HEK293T (cell line): ENCODE measurements around the gene RPL18.
A peak's percentile ranks its signal among the peaks of the same experiment; 100 is the strongest.

Source experiments
- CTCF ChIA-PET: fragments of 350-600 bp; formaldehyde crosslinking; extraction: SDS; loops from one replicate; lab custom pipeline; 2021; ENCODE audit warnings: antibody characterized with exemption, inconsistent platforms; lab: Yijun Ruan, JAX
- POLR2A ChIA-PET: fragments of 350-600 bp; formaldehyde crosslinking; extraction: SDS; loops from one replicate; lab custom pipeline; 2020; ENCODE audit warnings: antibody characterized with exemption, inconsistent platforms; lab: Yijun Ruan, JAX
- DNase-seq: peaks from one replicate; pipeline ENCODE4 v3.0.0; 2012; ENCODE audit warnings: mixed read lengths; ENCODE audit errors: extremely low spot score
- ARNT ChIP-seq: fragments of 450-650 bp; IDR thresholded peaks from 2 replicates; pipeline ENCODE4 v1.6.1; 2017; ENCODE audit warnings: mild to moderate bottlenecking
- BHLHE40 ChIP-seq: fragments of 450-650 bp; IDR thresholded peaks from 2 replicates; pipeline ENCODE4 v1.6.1; 2016; ENCODE audit warnings: mild to moderate bottlenecking, moderate library complexity, borderline replicate concordance
- CTBP1 ChIP-seq: fragments of 450-650 bp; IDR thresholded peaks from 2 replicates; pipeline ENCODE4 v1.6.1; 2016; ENCODE audit warnings: borderline replicate concordance
- ELF4 ChIP-seq: fragments of 450-650 bp; IDR thresholded peaks from 2 replicates; pipeline ENCODE4 v1.6.1; 2017; ENCODE audit warnings: antibody characterized with exemption
- FOXA1 ChIP-seq: fragments of 450-650 bp; IDR thresholded peaks from 2 replicates; pipeline ENCODE4 v1.6.1; 2016; ENCODE audit warnings: mild to moderate bottlenecking
- FOXK2 ChIP-seq: fragments of 450-650 bp; IDR thresholded peaks from 2 replicates; pipeline ENCODE4 v1.6.1; 2016; ENCODE audit warnings: mild to moderate bottlenecking
- FOXM1 ChIP-seq: fragments of 450-650 bp; IDR thresholded peaks from 2 replicates; pipeline ENCODE4 v1.6.1; 2017; ENCODE audit warnings: mild to moderate bottlenecking, borderline replicate concordance
- HDGF ChIP-seq: fragments of 450-650 bp; IDR thresholded peaks from 2 replicates; pipeline ENCODE4 v1.6.1; 2017; ENCODE audit warnings: antibody characterized with exemption, borderline replicate concordance
- L3MBTL2 ChIP-seq: fragments of 450-650 bp; conservative IDR thresholded peaks from 2 replicates; pipeline ENCODE4 v1.6.1; 2016; ENCODE audit warnings: mild to moderate bottlenecking
- LEF1 ChIP-seq: fragments of 450-650 bp; IDR thresholded peaks from 2 replicates; pipeline ENCODE4 v1.6.1; 2017; ENCODE audit warnings: mild to moderate bottlenecking, borderline replicate concordance
- NFRKB ChIP-seq: fragments of 450-650 bp; IDR thresholded peaks from 2 replicates; pipeline ENCODE4 v1.6.1; 2016; ENCODE audit warnings: mild to moderate bottlenecking, moderate library complexity
- SP1 ChIP-seq: fragments of 450-650 bp; IDR thresholded peaks from 2 replicates; pipeline ENCODE4 v1.6.1; 2017
- SUZ12 ChIP-seq: fragments of 450-650 bp; IDR thresholded peaks from 2 replicates; pipeline ENCODE4 v1.6.1; 2016; ENCODE audit warnings: mild to moderate bottlenecking
- TARDBP ChIP-seq: fragments of 450-650 bp; IDR thresholded peaks from 2 replicates; pipeline ENCODE4 v1.6.1; 2016
- ZNF384 ChIP-seq: fragments of 450-650 bp; IDR thresholded peaks from 2 replicates; pipeline ENCODE4 v1.6.1; 2016
- TF ChIP-seq, protein P1 (sequence below): fragments of 450-650 bp; IDR thresholded peaks from 2 replicates; pipeline ENCODE4 v1.6.1; 2016

RPL18 gene

DNA sequence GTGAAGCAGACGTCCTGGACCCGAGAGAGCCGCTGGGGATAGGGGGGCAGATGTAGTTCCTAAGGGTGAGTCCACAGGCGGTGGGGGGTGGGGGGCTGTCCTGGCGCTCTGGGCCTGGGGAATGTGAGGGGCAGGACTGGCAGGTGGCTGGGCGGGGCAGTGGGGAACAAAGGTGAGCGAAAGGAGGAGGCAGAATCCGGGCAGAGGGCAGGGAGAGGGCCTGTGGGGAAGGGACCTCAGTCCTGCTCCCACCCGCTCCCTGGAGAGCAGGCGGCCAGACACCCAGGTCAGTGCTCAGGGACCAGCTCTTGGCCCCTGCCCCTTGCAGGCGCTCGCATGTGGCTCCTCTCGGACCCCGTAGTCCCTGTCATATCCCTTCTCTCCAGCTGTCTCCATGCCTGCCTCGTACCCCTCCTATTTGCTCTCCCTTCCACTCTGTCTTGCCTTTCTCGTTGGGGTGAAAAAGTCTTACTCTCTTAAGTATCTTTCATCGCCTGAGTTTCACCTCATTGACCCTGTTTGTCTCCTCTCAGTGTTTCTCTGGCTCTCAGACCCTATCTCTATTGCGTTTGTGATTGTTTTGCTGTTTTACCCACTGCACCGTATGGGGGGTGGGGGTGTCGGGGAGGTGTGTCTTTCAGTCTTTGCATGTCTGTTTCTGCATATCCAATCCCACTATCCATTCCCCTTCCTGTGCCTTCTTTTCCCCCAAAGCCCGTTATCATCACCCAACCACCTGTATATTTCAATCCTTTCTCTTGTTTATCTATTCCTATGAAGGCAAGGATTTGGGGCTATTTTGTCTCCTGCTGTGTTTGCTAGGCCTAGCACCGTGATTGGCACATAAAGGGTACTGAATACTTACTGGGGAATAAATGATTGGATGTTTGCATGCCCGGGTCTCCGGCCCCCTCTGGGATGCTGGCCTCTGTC, 6.1 kb upstream of the RPL18 start:
- no peak for TF ChIP-seq ARNT
- TF ChIP-seq CTBP1 = no peak
- TF ChIP-seq LEF1 = no peak
- no peak for TF ChIP-seq HDGF
- no peak for TF ChIP-seq ELF4
- TF ChIP-seq ZNF384 = no peak
- no peak for TF ChIP-seq BHLHE40
- ChIA-PET CTCF (no interaction called here), POLR2A (interaction anchor here (3.1 kb wide), 1 partner anchor 9 kb away, joined by 21 read pairs; no protein-coding TSS in a partner anchor)
- no peak for DNase-seq

DNA sequence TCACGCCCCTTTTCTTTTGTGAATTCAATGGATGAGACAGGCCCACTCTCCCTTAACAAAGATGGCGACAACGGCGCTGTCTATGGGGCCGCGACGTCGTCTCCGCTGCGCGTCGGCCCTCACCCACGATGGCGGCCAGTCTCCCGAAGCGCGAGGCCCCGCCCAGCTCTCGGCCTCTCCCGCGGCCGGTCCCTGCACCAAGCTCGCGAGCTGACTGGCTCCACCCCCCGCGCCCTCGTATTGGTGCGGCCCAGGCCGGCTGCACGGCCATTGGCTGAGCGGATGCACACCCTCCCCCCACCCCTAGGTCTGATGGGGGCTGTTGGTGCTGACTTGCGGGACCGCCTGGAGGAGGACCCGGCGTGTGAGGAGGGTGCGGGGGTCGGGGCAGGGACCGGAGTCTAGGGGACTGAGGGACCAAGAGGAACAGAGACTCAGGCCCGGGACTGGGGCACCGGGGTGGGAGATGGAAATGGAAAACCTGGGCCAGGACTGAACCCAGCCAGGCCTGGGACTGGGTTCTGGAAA, 5.2 kb upstream of the RPL18 start:
- ChIA-PET POLR2A (interaction anchor here (1.2 to 3.1 kb wide), 6 partner anchors 8 to 110 kb away, joined by 3 to 21 read pairs (median 5); partner anchors contain the start of gene CA11), CTCF (no interaction called here)
- TF ChIP-seq FOXM1 = peak; percentile 55; the same call in 1 of the 2 replicates
- no peak for TF ChIP-seq TARDBP
- TF ChIP-seq BHLHE40 = no peak
- TF ChIP-seq LEF1 = no peak
- DNase-seq = peak; percentile 90

DNA sequence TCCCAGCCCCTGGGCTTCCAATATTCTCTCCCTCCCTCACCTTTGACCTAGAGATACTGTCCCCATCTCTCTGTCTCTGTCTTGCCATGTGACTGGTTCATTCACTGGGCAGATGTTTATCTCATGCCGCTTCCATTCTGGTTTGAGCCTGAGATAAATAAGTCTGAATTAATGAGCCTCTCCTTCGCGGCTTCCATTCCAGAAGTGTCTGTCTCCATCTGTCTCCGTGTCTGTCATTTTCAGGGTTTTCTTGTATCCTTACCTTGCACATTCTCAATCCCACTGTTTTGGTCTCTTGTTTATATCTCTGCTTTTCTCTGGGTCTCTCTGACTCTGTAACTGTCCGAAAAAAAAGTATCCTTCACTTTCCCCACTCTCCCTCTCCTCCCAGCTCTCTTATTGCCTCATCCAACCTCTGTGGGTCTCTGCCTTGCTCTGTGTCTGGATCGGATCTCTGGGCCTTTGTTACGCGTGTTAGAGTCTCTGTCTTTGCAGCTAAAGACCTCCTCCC, 4.6 kb upstream of the RPL18 start:
- TF ChIP-seq LEF1 (no peak), NFRKB (no peak), L3MBTL2 (no peak), FOXK2 (no peak), BHLHE40 (no peak), FOXM1 (no peak), ELF4 (no peak), FOXA1 (no peak), ZNF384 (no peak), HDGF (no peak)
- TF ChIP-seq, protein P1, sequence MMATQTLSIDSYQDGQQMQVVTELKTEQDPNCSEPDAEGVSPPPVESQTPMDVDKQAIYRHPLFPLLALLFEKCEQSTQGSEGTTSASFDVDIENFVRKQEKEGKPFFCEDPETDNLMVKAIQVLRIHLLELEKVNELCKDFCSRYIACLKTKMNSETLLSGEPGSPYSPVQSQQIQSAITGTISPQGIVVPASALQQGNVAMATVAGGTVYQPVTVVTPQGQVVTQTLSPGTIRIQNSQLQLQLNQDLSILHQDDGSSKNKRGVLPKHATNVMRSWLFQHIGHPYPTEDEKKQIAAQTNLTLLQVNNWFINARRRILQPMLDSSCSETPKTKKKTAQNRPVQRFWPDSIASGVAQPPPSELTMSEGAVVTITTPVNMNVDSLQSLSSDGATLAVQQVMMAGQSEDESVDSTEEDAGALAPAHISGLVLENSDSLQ = no peak
- CTCF ChIA-PET = no interaction called here
- no peak for DNase-seq
- POLR2A ChIA-PET = interaction anchor here (1.2 to 3.1 kb wide), 6 partner anchors 8 to 110 kb away, joined by 3 to 21 read pairs (median 5); partner anchors contain the start of gene CA11

DNA sequence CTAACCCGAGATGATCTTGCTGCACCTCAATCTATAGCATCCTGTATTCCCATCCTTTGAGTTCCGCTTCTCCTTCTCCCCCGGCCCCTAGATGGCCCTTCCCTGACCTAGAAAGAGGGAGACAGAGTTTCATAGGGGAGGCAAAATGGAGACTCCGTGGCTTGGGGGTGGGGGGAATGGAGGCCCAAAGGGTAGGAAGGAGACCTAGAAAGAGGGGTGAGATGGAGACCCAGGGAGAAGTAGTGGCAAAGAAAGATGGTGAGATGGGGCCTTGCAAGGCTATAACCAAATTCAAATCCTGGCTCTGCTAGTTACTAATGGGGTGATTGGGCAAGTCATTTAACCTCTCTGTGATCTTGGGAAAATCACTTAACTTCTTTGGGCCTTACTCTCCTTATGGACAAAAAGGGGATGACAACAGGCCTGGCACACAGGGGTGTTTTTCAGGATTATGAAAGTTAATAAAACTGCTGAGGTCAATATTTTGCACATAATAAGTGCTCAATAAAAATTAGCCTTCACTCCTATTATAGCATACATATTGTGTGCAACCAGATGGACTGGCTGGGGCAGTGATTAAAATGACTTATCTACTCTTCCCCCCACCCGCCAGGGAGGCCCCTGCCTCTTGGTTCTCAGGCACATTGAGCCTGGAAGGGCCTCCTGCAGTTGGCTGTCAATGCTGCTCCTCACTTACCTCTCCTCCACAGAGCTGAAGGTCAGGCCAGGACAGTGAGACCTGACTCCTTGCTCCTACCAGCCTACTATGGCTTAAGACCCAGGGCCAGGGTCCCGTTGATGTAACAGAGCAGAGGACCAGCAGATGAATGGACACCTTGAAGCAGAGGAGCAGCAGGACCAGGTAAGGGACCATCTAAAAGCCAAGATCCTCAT, 961 bp upstream of the RPL18 start:
- TF ChIP-seq NFRKB (no peak), FOXA1 (no peak), ZNF384 (no peak), FOXM1 (no peak), HDGF (no peak), LEF1 (no peak)
- TF ChIP-seq, protein P1 = no peak
- DNase-seq = no peak
- POLR2A ChIA-PET = interaction anchor here (0.8 to 4.5 kb wide), 32 partner anchors 8 to 295 kb away, joined by 3 to 88 read pairs (median 4); partner anchors contain the start of genes BCAT2, CA11, DBP and EMP3
- CTCF ChIA-PET = no interaction called here

DNA sequence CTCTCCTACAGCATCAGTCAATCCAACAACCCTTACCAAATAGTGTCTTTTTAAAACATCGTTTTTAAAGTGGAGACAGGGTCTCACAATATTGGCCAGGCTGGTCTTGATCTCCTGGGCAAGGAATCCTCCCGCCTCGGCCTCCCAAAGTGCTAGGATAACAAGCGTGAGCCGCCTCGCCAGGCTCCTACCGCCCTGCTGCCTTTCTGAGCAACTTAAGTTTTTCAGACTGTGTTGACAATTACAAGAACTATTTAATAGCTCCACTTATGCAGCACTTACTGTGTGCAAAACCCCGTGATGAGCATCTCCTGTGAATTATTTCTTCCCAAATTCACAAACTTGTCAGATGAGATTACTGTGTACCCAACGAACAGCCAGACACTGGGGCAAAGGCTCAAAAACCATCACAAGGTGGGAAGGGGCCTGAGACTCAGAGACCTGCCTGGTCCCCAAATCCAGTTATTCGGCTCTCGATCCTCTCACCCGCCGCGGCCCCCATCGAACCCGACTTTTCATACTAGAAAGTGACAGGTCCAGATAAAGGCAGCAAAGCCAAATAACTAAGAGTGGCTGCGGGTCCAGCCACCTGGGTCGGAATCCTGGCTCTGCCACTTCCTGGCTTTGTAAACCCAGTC, 581 bp downstream of the RPL18 start:
- CTCF ChIA-PET = interaction anchor here (0.6 kb wide), 1 partner anchor 10 kb away, joined by 3 read pairs; no protein-coding TSS in a partner anchor
- POLR2A ChIA-PET = interaction anchor here (1.0 to 4.5 kb wide), 16 partner anchors 9 to 294 kb away, joined by 3 to 88 read pairs (median 4); partner anchors contain the start of genes CA11, DBP, EMP3 and PPP1R15A
- no peak for DNase-seq
- no peak for TF ChIP-seq ELF4
- no peak for TF ChIP-seq SP1
- TF ChIP-seq FOXM1 = no peak
- TF ChIP-seq, protein P1 = no peak
- TF ChIP-seq BHLHE40 = no peak
- no peak for TF ChIP-seq SUZ12
- no peak for TF ChIP-seq TARDBP
- TF ChIP-seq ARNT = no peak
- TF ChIP-seq FOXA1 = no peak
- TF ChIP-seq LEF1 = no peak
- TF ChIP-seq HDGF = no peak
- no peak for TF ChIP-seq CTBP1
- no peak for TF ChIP-seq NFRKB
- no peak for TF ChIP-seq FOXK2
